Astrocyte (in vitro differentiated cells and primary cell): ENCODE results near the gene KY.

ENCODE experiments used
- CTCF ChIP-seq: IDR thresholded peaks from 2 replicates; pipeline ENCODE4 v1.5.1; 2011; ENCODE audit warnings: low read depth, mild to moderate bottlenecking, inconsistent platforms, low read length, moderate library complexity; ENCODE audit not compliant: insufficient read depth
- EZH2 ChIP-seq: IDR thresholded peaks from 2 replicates; pipeline ENCODE4 v1.6.1; 2012; ENCODE audit warnings: mild to moderate bottlenecking, low read length, inconsistent platforms; ENCODE audit not compliant: insufficient read depth

- TF ChIP-seq CTCF: no peak
- no peak for TF ChIP-seq EZH2
Observed at GRCh38 chr3:134685929-134686802, 35.3 kb upstream of the KY start.
